ENCODE data around the gene NCOA4. TPM values are rescaled to one million over a fixed set of nuclear protein-coding genes. Genes with fewer than 3 reads are reported as not detected.
"Not testable (repeated sequence)": the region's sequence is repeated elsewhere in the genome, so short reads cannot be mapped to it uniquely, and the experiment has no call there.

The NCOA4 gene
- total RNA-seq, 4 donors from 2014 or later, result 139 to 173 (median 157) TPM

DNA sequence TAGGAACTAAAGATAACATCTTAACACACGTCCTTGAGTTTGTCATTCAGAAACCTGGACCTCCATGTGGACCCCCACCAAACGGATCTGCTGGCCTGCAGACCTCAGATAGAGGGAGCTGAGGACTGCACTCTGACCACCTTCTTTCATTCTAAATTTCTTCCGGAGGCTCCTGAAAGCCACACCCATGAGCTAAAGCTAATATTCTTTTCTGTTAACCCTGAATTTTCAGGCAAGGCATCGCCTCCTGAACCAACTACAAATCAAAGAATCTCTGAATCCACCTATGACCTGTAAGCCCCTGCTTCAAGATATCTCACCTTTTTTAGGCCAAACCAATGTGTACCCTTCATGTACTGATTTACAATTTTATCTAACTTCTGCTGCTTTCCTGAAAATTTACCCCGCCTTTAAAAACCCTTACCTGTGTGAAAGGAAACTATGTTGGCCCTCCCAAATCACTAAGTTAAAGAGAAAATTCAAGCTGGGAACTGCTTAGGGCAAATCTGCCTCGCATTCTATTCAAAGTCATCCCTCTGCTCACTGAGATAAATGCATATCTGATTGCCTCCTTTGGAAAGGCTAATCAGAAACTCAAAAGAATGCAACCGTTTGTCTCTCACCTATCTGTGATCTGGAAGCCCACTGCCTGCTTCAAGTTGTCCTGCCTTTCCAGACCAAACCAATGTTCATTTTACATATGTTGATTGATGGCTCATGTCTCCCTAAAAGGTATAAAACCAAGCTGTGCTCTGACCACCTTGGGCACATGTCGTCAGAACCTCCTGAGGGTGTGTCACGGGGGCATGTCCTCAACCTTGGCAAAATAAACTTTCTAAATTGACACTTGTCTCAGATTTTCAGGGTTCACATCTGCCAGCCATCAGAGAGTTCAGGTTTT lies 23.4 kb upstream of the NCOA4 start:
- Histone ChIP-seq H3K27ac (no peak overlapping the region), H3K4me3 (no peak overlapping the region), H3K36me3 (no peaks in the 10 kb centered on the region), H3K9me3 (no peaks in the 10 kb centered on the region), H3K4me1 (no peaks in the 10 kb centered on the region), H3K27me3 (no peaks in the 10 kb centered on the region)
- no peak for DNase-seq
- intact Hi-C loops (cut with DNase I; ENCODE audit: low total_unique reads), result no loop called here
- in situ Hi-C loops (cut with MboI; ENCODE audit: low sequenced_read_pairs in 4 of 4), result no loop called here
- TF ChIP-seq CTCF (IDR thresholded peaks at IDR 0.05 in 4 of 5, conservative IDR thresholded peaks at IDR 0.05 in 1 of 5) (no peak), POLR2A (IDR thresholded peaks at IDR 0.05) (no peak)
- ATAC-seq, result no peak

GRCh38 chr10:46052791-46053375 lies 22.5 kb upstream of the NCOA4 start:
- intact Hi-C loops (cut with DNase I; ENCODE audit: low total_unique reads), result no loop called here
- H3K36me3 ChIP-seq, result no peaks in the 10 kb centered on the region
- DNase-seq, result no peak

DNA sequence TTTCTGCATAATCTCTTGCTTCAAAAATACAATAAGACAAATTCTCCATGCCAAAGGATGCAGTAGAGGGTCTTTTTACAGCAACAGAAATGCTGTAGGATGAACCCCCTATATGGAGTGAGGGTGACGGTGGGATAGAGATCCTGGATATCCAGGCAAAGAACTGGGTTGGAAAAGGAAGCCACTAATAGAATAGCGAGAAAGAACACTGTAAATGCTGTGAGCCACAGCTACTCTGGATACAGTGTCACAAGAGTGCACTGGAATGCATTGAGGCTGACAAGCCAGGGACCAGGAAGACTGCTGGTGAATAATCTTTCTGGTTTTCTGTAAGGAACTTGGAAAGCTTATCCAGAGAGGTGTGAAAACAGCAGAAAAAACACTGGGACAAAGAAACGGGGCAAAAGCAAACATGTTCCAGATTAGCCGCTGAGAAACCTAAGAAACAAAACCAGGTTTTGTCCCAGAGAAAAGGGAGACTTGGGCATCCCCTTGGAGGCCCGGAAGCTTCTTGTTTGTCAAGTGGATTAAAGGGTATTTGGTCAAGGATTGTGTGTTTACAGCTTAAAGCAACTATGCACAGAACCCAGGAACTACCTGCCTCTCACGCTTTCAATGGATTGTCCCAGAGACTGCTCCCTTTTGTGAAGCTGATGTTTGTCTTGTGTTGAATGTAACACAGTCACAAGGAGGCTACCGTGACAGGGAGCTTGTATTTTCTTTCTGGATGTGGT lies 21.8 kb upstream of the NCOA4 start:
- in situ Hi-C loops (cut with MboI; ENCODE audit: low sequenced_read_pairs in 4 of 4), result no loop called here
- no peak for ATAC-seq
- intact Hi-C loops (cut with DNase I; ENCODE audit: low total_unique reads), result no loop called here
- Histone ChIP-seq H3K9me3 (no peaks in the 10 kb centered on the region), H3K27ac (no peak overlapping the region), H3K27me3 (peaks cover 0 to 3% (median 0%) of the 10 kb centered on the region in 3 donors), H3K4me1 (no peaks in the 10 kb centered on the region), H3K4me3 (no peak overlapping the region), H3K36me3 (no peaks in the 10 kb centered on the region)
- no peak for TF ChIP-seq POLR2A (IDR thresholded peaks at IDR 0.05)
- TF ChIP-seq CTCF (IDR thresholded peaks at IDR 0.05 in 4 of 5, conservative IDR thresholded peaks at IDR 0.05 in 1 of 5), result no peak
- DNase-seq, result no peak

More at GRCh38 chr10:46052791-46053375, 22.5 kb upstream of the NCOA4 start:
- in situ Hi-C loops (cut with MboI; ENCODE audit: low sequenced_read_pairs in 4 of 4), result no loop called here
- no peaks in the 10 kb centered on the region for H3K9me3 ChIP-seq
- H3K4me3 ChIP-seq, result no peak overlapping the region
- TF ChIP-seq POLR2A (IDR thresholded peaks at IDR 0.05), result no peak
- TF ChIP-seq CTCF (IDR thresholded peaks at IDR 0.05 in 4 of 5, conservative IDR thresholded peaks at IDR 0.05 in 1 of 5), result no peak
- H3K27me3 ChIP-seq, result peaks cover 0 to 3% (median 0%) of the 10 kb centered on the region in 3 donors
- no peak overlapping the region for H3K27ac ChIP-seq
- ATAC-seq, result no peak
- no peaks in the 10 kb centered on the region for H3K4me1 ChIP-seq

- no peak overlapping the region for H3K27ac ChIP-seq
- no peak overlapping the region for H3K4me3 ChIP-seq
- H3K36me3 ChIP-seq, result no peaks in the 10 kb centered on the region
- intact Hi-C loops (cut with DNase I; ENCODE audit: low total_unique reads) (no loop called here), in situ Hi-C loops (cut with MboI; ENCODE audit: low sequenced_read_pairs in 4 of 4) (no loop called here)
- DNase-seq (no peak), ATAC-seq (no peak)
- H3K9me3 ChIP-seq, result no peaks in the 10 kb centered on the region
- TF ChIP-seq CTCF (IDR thresholded peaks at IDR 0.05 in 4 of 5, conservative IDR thresholded peaks at IDR 0.05 in 1 of 5), result no peak
- TF ChIP-seq POLR2A (IDR thresholded peaks at IDR 0.05), result no peak
- peaks cover 0 to 3% (median 0%) of the 10 kb centered on the region in 3 donors for H3K27me3 ChIP-seq
- H3K4me1 ChIP-seq, result no peaks in the 10 kb centered on the region
Observed at GRCh38 chr10:46050941-46051623, 20.7 kb upstream of the NCOA4 start.

GRCh38 chr10:46049497-46049831 lies 19.0 kb upstream of the NCOA4 start:
- DNase-seq; intact Hi-C loops (cut with DNase I; ENCODE audit: low total_unique reads); H3K36me3 ChIP-seq; H3K4me1 ChIP-seq; H3K27ac ChIP-seq; ATAC-seq; H3K27me3 ChIP-seq; H3K9me3 ChIP-seq; H3K4me3 ChIP-seq; in situ Hi-C loops (cut with MboI; ENCODE audit: low sequenced_read_pairs in 4 of 4): not testable (repeated sequence)

Data from gastrocnemius medialis (tissue), 4 donors.